Liver (tissue), 9 donors: ENCODE data around the gene PATJ. TPM values are rescaled to one million over a fixed set of nuclear protein-coding genes. Genes with fewer than 3 reads are reported as not detected.

Experiments used
- DNase-seq: peaks from one replicate; pipeline ENCODE4 v3.0.0-alpha.2; 2017; ENCODE audit warnings: low spot score
- H3K27ac ChIP-seq, 2 donors: one replicate each; pipeline ENCODE4 v1.7.0; 2013; ENCODE audit warnings: inconsistent platforms in 2 of 2, low read length in 2 of 2, control low read depth in 1 of 2, low read depth in 1 of 2, mild to moderate bottlenecking in 1 of 2
- H3K27me3 ChIP-seq, 4 donors: one replicate each; pipeline versions ENCODE4 v1.6.1 to v1.7.0; 2013; ENCODE audit warnings: low read length in 3 of 4, inconsistent platforms in 1 of 4, mild to moderate bottlenecking in 1 of 4, moderate library complexity in 1 of 4; ENCODE audit not compliant: control insufficient read depth in 4 of 4, insufficient read depth in 4 of 4
- H3K36me3 ChIP-seq, 4 donors: one replicate each; pipeline versions ENCODE4 v1.6.1 to v1.7.0; 2013; ENCODE audit warnings: low read length in 3 of 4, mild to moderate bottlenecking in 3 of 4, low read depth in 1 of 4, moderate library complexity in 1 of 4; ENCODE audit not compliant: control insufficient read depth in 4 of 4, insufficient read depth in 3 of 4
- H3K4me1 ChIP-seq, 4 donors: one replicate each; pipeline versions ENCODE4 v1.6.1 to v1.7.0; 2013; ENCODE audit warnings: low read length in 3 of 4, mild to moderate bottlenecking in 3 of 4, moderate library complexity in 1 of 4; ENCODE audit not compliant: control insufficient read depth in 4 of 4, insufficient read depth in 4 of 4
- H3K4me3 ChIP-seq, 3 donors: one replicate each; pipeline versions ENCODE4 v1.6.1 to v1.7.0; 2013; ENCODE audit warnings: low read length in 3 of 3, control low read depth in 1 of 3, low read depth in 1 of 3, mild to moderate bottlenecking in 1 of 3
- H3K9ac ChIP-seq, 2 donors: one replicate each; pipeline ENCODE4 v1.7.0; 2013; ENCODE audit warnings: low read length in 2 of 2, mild to moderate bottlenecking in 2 of 2, moderate library complexity in 2 of 2, control low read depth in 1 of 2, low read depth in 1 of 2
- H3K9me3 ChIP-seq, 4 donors: one replicate each; pipeline versions ENCODE4 v1.6.1 to v1.7.0; 2013; ENCODE audit warnings: low read length in 3 of 4; ENCODE audit not compliant: control insufficient read depth in 4 of 4
- EGR1 ChIP-seq, 2 donors: IDR thresholded peaks; 2 replicates each; pipeline ENCODE4 v1.6.1; 2016 to 2018; ENCODE audit warnings: antibody characterized with exemption in 2 of 2, low read depth in 2 of 2
- FOXA1 ChIP-seq: IDR thresholded peaks from 2 replicates; pipeline ENCODE4 v1.6.1; 2016; ENCODE audit warnings: antibody characterized with exemption
- FOXA2 ChIP-seq: IDR thresholded peaks from 2 replicates; pipeline ENCODE4 v1.6.1; 2016; ENCODE audit warnings: antibody characterized with exemption
- GABPA ChIP-seq, 2 donors: IDR thresholded peaks in 1 of 2; conservative IDR thresholded peaks in 1 of 2; 2 replicates each; pipeline ENCODE4 v1.6.1; 2016; ENCODE audit warnings: antibody characterized with exemption in 2 of 2, mild to moderate bottlenecking in 1 of 2, moderate library complexity in 1 of 2
- HNF4A ChIP-seq, 2 donors: conservative IDR thresholded peaks; 2 replicates each; pipeline ENCODE4 v1.6.1; 2016; ENCODE audit warnings: antibody characterized with exemption in 2 of 2, mild to moderate bottlenecking in 2 of 2
- HNF4G ChIP-seq: IDR thresholded peaks from 2 replicates; pipeline ENCODE4 v1.6.1; 2016; ENCODE audit warnings: antibody characterized with exemption
- JUND ChIP-seq, 2 donors: IDR thresholded peaks; 2 replicates each; pipeline ENCODE4 v1.6.1; 2016; ENCODE audit warnings: antibody characterized with exemption in 2 of 2
- NR2F2 ChIP-seq: IDR thresholded peaks from 2 replicates; pipeline ENCODE4 v1.6.1; 2016; ENCODE audit warnings: antibody characterized with exemption
- RAD21 ChIP-seq, 2 donors: IDR thresholded peaks; 2 replicates each; pipeline ENCODE4 v1.6.1; 2016; ENCODE audit warnings: antibody characterized with exemption in 2 of 2, mild to moderate bottlenecking in 2 of 2
- RXRA ChIP-seq, 2 donors: IDR thresholded peaks; 2 replicates each; pipeline ENCODE4 v1.6.1; 2017 to 2018; ENCODE audit warnings: antibody characterized with exemption in 2 of 2, mild to moderate bottlenecking in 1 of 2
- SP1 ChIP-seq: IDR thresholded peaks from 2 replicates; pipeline ENCODE4 v1.6.1; 2018; ENCODE audit warnings: antibody characterized with exemption, mild to moderate bottlenecking
- TAF1 ChIP-seq: conservative IDR thresholded peaks from 2 replicates; pipeline ENCODE4 v1.6.1; 2016; ENCODE audit warnings: antibody characterized with exemption, mild to moderate bottlenecking
- YY1 ChIP-seq: IDR thresholded peaks from 2 replicates; pipeline ENCODE4 v1.6.1; 2016; ENCODE audit warnings: antibody characterized with exemption, mild to moderate bottlenecking
- WGBS: extraction: QIAGEN DNeasy Blood & Tissue Kit; methylation state at CpG from one replicate; pipeline ENCODE4 v1.1.7; 2013; 5-methylcytosine and 5-hydroxymethylcytosine counted together
- polyA plus RNA-seq, 2 donors: library from polyadenylated mRNA; stranded (reverse) in 1 of 2; unstranded in 1 of 2; fragments of 200-250 nt in 1 of 2; fragments of >200 nt in 1 of 2; fragmentation: Nextera tagmentation in 1 of 2; extraction: Ambion mirVana in 1 of 2; gene quantifications; one replicate each; pipeline versions ENCODE4 v1.2.1 to v1.2.3, GENCODE V29; 2013 to 2015
- total RNA-seq, 2 donors: library from RNA; depleted of rRNA; stranded (reverse); fragments of >200 nt; gene quantifications; one replicate each; pipeline ENCODE4 v1.2.3, GENCODE V29; 2014
- TF ChIP-seq, protein P1 (sequence below): fragments of 150-350 bp; IDR thresholded peaks from 2 replicates; pipeline ENCODE4 v1.5.1; 2017; ENCODE audit warnings: improper control_type of control experiment, low read depth, low read length; ENCODE audit not compliant: missing input control
- TF ChIP-seq, protein P2 (sequence below): IDR thresholded peaks from 2 replicates; pipeline ENCODE4 v1.6.1; 2016; ENCODE audit warnings: antibody characterized with exemption
- TF ChIP-seq, protein P3 (sequence below): IDR thresholded peaks from 2 replicates; pipeline ENCODE4 v1.6.1; 2016; ENCODE audit warnings: antibody characterized with exemption, mild to moderate bottlenecking
- TF ChIP-seq, protein P4 (sequence below): IDR thresholded peaks from 2 replicates; pipeline ENCODE4 v1.6.1; 2016; ENCODE audit warnings: antibody characterized with exemption
- TF ChIP-seq, protein P5 (sequence below): IDR thresholded peaks from 2 replicates; pipeline ENCODE4 v1.6.1; 2016; ENCODE audit warnings: antibody characterized with exemption
- donor health status: healthy.
- donor health status: healthy.
- donor health status: healthy.
- donor health status: healthy.
- donor health status: healthy.

The PATJ gene
- total and polyA plus RNA-seq, 4 donors: 5.7 to 29.8 (median 9.0) TPM

DNA sequence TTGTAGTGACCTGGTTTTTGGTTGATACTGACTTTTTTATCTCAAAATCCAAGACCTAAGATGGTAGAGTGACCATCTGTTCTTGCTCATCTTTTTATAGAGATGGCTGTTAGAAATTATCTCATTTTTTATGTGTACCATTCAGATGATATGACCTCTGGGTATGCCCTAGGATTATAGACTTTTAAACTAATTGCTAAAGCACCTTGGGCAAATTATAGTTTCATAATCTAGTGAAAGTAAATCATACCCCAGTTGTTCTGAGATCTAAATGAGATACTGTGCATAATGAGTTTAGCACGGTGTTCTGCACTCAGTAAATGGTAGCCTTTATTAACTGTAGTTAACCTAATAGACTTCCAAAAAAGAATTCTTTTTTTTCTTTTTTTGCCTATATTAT is 269.8 kb downstream of the PATJ start:
- Histone ChIP-seq H3K36me3 (peaks cover 0 to 8% (median 0%) of the 10 kb centered on the region in 4 donors), H3K4me1 (no peaks in the 10 kb centered on the region), H3K4me3 (no peak overlapping the region), H3K27me3 (no peaks in the 10 kb centered on the region), H3K9ac (no peak overlapping the region), H3K9me3 (no peaks in the 10 kb centered on the region), H3K27ac (no peak overlapping the region)
- no peak for DNase-seq
- TF ChIP-seq HNF4A (conservative IDR thresholded peaks at IDR 0.05) (no peak), JUND (IDR thresholded peaks at IDR 0.05) (no peak)
- 95% methylated on average over 1 of the region's 1 CpG for WGBS

DNA sequence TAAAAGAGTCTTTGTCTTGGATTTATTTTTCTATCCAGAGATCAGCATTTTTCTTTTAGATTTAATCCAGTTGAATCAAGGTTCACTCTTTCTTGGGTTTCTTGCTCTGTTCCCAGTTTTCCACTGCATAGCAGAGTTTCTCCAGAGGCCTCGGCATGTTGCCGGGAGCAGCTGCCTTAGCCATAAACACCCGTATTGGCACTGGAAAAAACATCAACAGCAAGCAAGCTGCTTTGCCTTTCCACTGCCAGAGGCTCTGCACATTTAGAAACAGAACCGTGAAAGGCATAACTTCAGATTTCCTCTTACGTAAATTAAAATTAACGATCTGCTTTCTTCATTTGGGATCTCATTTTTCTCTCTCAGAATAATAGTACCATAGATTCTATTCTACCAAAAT is 270.6 kb downstream of the PATJ start:
- Histone ChIP-seq H3K27ac (no peak overlapping the region), H3K9me3 (no peaks in the 10 kb centered on the region), H3K4me1 (no peaks in the 10 kb centered on the region), H3K27me3 (no peaks in the 10 kb centered on the region), H3K36me3 (peaks cover 0 to 4% (median 0%) of the 10 kb centered on the region in 4 donors), H3K4me3 (no peak overlapping the region), H3K9ac (no peak overlapping the region)
- 95% methylated on average over 6 of the region's 6 CpGs for WGBS
- TF ChIP-seq, protein P1, sequence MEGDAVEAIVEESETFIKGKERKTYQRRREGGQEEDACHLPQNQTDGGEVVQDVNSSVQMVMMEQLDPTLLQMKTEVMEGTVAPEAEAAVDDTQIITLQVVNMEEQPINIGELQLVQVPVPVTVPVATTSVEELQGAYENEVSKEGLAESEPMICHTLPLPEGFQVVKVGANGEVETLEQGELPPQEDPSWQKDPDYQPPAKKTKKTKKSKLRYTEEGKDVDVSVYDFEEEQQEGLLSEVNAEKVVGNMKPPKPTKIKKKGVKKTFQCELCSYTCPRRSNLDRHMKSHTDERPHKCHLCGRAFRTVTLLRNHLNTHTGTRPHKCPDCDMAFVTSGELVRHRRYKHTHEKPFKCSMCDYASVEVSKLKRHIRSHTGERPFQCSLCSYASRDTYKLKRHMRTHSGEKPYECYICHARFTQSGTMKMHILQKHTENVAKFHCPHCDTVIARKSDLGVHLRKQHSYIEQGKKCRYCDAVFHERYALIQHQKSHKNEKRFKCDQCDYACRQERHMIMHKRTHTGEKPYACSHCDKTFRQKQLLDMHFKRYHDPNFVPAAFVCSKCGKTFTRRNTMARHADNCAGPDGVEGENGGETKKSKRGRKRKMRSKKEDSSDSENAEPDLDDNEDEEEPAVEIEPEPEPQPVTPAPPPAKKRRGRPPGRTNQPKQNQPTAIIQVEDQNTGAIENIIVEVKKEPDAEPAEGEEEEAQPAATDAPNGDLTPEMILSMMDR: no peak
- DNase-seq: no peak

DNA sequence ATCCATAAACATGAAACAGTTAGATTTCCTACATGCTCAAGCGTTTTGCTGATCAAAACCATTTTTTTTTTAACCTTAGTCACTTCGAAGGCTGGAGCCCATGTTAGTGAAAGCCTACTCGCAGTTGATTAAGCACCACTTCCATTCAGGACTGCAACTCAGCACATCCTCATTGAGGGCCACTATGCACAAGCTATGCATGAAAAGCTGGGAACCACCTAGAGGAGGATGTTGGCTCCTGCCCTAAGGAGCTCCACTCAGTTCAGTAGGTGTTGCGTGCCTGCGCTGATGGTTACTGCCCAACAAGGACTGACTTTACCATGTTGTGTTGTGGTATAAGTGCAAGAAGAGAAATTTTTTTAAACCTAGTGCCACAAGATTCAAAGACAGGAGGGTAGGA is 271.0 kb downstream of the PATJ start:
- 96% methylated on average over 5 of the region's 5 CpGs for WGBS
- Histone ChIP-seq H3K9me3 (no peaks in the 10 kb centered on the region), H3K27ac (no peak overlapping the region), H3K36me3 (peaks cover 0 to 4% (median 0%) of the 10 kb centered on the region in 4 donors), H3K9ac (no peak overlapping the region), H3K4me3 (no peak overlapping the region), H3K4me1 (no peaks in the 10 kb centered on the region), H3K27me3 (no peaks in the 10 kb centered on the region)
- no peak for TF ChIP-seq HNF4G
- TF ChIP-seq YY1: no peak
- no peak for TF ChIP-seq RXRA (IDR thresholded peaks at IDR 0.05)
- no peak for TF ChIP-seq RAD21 (IDR thresholded peaks at IDR 0.05)
- TF ChIP-seq TAF1: no peak
- TF ChIP-seq SP1: no peak
- TF ChIP-seq, protein P2, sequence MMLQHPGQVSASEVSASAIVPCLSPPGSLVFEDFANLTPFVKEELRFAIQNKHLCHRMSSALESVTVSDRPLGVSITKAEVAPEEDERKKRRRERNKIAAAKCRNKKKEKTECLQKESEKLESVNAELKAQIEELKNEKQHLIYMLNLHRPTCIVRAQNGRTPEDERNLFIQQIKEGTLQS: no peak
- no peak for TF ChIP-seq FOXA2
- TF ChIP-seq GABPA (IDR thresholded peaks at IDR 0.05 in 1 of 2, conservative IDR thresholded peaks at IDR 0.05 in 1 of 2): no peak
- TF ChIP-seq, protein P3, sequence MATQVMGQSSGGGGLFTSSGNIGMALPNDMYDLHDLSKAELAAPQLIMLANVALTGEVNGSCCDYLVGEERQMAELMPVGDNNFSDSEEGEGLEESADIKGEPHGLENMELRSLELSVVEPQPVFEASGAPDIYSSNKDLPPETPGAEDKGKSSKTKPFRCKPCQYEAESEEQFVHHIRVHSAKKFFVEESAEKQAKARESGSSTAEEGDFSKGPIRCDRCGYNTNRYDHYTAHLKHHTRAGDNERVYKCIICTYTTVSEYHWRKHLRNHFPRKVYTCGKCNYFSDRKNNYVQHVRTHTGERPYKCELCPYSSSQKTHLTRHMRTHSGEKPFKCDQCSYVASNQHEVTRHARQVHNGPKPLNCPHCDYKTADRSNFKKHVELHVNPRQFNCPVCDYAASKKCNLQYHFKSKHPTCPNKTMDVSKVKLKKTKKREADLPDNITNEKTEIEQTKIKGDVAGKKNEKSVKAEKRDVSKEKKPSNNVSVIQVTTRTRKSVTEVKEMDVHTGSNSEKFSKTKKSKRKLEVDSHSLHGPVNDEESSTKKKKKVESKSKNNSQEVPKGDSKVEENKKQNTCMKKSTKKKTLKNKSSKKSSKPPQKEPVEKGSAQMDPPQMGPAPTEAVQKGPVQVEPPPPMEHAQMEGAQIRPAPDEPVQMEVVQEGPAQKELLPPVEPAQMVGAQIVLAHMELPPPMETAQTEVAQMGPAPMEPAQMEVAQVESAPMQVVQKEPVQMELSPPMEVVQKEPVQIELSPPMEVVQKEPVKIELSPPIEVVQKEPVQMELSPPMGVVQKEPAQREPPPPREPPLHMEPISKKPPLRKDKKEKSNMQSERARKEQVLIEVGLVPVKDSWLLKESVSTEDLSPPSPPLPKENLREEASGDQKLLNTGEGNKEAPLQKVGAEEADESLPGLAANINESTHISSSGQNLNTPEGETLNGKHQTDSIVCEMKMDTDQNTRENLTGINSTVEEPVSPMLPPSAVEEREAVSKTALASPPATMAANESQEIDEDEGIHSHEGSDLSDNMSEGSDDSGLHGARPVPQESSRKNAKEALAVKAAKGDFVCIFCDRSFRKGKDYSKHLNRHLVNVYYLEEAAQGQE: no peak
- no peak for TF ChIP-seq FOXA1
- no peak for TF ChIP-seq NR2F2
- no peak for TF ChIP-seq HNF4A (conservative IDR thresholded peaks at IDR 0.05)
- no peak for TF ChIP-seq JUND (IDR thresholded peaks at IDR 0.05)
- TF ChIP-seq, protein P4, sequence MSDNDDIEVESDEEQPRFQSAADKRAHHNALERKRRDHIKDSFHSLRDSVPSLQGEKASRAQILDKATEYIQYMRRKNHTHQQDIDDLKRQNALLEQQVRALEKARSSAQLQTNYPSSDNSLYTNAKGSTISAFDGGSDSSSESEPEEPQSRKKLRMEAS: no peak
- TF ChIP-seq, protein P5, sequence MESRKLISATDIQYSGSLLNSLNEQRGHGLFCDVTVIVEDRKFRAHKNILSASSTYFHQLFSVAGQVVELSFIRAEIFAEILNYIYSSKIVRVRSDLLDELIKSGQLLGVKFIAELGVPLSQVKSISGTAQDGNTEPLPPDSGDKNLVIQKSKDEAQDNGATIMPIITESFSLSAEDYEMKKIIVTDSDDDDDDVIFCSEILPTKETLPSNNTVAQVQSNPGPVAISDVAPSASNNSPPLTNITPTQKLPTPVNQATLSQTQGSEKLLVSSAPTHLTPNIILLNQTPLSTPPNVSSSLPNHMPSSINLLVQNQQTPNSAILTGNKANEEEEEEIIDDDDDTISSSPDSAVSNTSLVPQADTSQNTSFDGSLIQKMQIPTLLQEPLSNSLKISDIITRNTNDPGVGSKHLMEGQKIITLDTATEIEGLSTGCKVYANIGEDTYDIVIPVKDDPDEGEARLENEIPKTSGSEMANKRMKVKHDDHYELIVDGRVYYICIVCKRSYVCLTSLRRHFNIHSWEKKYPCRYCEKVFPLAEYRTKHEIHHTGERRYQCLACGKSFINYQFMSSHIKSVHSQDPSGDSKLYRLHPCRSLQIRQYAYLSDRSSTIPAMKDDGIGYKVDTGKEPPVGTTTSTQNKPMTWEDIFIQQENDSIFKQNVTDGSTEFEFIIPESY: no peak
- TF ChIP-seq, protein P1: no peak
- TF ChIP-seq EGR1 (IDR thresholded peaks at IDR 0.05; ENCODE audit: low read depth in 2 of 2): no peak
- DNase-seq: no peak
